ENCODE measurements around the gene UFD1.

GRCh38 chr22:19520566-19521305 lies 41.7 kb upstream of the UFD1 start:
- TF ChIP-seq CTCF (IDR thresholded peaks at IDR 0.05) = no peak
- TF ChIP-seq POLR2A (IDR thresholded peaks at IDR 0.05) = no peak
